SHP77 treated with DMSO at 0.1 percent for 48 hours (cell line): ENCODE data around the gene ZNF282.

Source experiments
- DNase-seq: peaks from one replicate; lab custom pipeline; 2025; lab: John Stamatoyannopoulos, UW

ZNF282 gene

DNA sequence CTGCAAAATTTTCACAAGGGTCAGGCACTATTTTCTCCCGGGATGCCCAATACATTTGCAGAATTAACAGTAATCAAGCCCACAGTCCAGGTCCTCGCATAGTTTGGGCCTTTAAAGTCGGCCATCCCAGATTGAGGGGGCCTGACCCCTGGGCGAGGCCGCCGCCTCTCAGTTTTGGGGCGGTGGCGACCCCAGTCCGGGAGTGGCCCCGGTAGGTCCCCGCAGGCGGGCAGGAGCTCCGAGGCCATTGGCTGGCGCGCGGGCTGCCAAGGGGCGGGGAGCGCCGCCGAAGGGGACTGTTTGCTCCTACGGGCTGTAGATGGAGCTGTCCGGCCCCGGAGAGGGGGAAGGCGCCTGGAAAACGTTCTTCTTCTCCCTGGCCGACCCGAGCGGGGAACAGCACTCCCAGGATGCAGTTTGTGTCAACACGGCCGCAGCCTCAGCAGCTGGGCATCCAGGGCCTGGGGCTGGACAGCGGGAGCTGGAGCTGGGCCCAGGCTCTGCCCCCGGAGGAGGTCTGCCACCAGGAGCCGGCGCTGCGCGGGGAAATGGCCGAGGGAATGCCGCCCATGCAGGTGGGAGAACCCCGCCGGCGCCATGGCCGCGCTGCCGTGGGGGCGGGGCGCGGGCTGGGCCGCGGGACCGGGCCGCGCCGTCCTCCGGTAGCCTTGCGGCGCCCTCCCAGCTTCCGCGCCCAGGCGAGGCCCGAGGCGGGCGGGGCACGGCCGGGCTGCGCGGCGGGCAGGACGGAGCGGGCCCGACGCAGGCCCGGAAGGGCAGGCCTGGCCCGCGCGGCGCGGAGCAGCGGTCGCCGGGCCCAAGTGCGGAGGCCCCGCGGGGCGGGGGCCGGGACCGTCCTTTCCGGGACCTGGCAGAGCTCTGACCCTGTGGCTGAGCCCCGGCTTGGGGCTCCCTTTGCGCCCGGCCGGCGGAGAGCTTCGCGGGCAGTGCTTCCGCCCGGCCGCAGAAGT, at the start of gene ZNF282:
ZNF282 (plus strand) TSS at position 367 of the 971 bp plus-strand sequence; CDS start at position 411, 44 bp downstream.
- DNase-seq: peak; percentile 69

DNA sequence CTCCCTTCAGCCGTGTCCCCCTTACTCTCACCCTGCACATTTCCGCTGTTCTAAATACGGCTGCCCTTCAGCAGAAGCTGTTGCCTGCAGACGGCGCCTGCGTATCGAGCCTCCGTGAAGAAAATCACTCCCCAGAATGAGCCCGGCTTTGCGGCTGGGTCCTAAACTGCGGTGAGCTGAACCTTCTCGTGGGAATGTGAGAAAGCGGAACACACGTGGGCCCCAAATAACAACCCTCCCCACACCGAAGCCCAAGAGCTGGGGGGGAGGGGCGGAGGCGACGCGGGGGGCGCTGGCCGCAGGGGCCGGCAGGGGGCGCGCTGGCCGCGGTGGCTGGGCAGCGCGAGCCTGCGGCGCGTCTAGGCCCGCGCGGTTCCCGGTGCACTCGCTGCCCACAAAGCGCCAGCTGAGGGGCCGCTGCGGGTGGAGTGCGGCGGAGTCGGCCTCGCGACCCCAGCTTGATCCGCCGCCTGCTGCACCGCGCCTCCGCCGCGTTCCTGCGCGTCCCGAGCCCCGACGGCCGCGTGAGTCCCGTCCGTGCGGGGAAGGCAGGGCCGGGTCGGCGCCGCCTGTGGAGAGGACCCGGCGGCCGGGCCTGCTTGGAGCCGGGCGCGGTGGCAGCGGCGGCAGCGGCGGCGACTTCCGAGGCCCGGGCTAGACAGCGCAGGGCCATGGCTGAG, 48.1 kb upstream of the ZNF282 start, which contains the start of gene ZNF398:
ZNF398 (plus strand) TSS at position 382 of the 680 bp plus-strand sequence; CDS start at position 672, 290 bp downstream.
- DNase-seq: peak; percentile 38

DNA sequence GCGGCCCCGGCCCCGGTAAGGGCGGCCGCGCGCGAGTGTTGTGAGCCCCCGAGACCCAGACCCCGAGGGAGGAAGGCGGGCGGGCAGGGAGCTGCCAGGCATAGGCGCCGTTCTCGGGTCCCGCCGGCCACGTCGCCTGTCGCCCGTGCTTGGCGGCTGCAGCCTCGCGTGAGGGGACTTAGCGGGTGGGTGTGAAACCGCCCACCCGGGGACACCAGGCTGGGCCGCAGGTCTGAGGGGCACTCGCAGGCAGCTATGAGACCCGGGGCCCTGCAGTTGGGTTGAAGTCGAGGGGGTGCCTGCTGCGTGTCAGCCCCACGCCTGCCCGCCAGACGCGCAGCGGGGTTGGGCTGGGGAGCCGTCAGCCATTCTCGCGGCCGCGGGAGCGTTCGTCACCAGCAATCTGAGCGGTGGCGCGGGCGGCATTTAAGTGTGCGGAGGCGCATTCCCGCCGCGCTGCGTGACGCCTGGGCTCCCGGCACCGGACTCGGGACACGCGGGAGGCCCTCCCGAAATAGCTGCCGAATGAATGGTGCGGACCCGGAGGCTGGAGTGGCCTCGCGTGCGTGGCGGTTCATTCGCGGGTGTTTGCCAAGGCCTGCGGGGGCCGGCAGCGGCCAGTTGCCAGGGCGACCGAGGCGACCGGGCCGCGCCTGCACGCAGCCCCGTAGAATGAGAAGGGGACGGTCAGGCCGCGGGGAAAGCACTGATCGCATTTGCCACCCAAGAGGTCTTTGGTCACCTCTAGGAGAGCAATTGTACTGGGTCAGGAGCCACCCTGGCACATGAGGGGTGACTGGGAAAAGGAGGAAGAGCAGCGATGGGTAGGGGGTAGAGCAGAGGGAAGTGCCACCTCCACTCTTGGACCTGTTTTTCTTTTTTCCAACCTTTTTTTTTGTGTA, 47.3 kb upstream of the ZNF282 start:
- no peak for DNase-seq

DNA sequence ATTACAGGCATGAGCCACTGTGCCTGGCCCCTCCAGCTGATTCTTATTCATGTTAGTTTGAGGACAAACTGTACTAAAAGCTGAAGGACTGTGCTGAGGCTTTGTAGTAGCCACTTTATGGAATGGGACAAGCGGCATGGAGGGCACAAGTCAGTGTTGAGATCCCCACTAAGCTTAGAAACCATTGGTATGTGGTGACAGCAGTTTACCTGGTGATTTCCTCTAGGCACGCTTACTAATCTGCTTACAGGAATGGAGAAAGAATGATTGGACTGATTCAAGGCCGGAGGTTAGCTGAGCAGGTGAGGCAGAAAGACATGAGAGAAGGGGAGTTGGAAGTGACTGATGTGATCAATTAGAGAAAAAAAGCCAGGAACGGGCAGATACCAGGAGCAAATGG, 44.4 kb upstream of the ZNF282 start:
- DNase-seq: no peak

GRCh38 chr7:149153346-149153745, 42.0 kb upstream of the ZNF282 start:
- no peak for DNase-seq

- DNase-seq: no peak
Observed at GRCh38 chr7:149154056-149154455, 41.3 kb upstream of the ZNF282 start.

GRCh38 chr7:149156898-149157297, 38.4 kb upstream of the ZNF282 start:
- DNase-seq: no peak

DNA sequence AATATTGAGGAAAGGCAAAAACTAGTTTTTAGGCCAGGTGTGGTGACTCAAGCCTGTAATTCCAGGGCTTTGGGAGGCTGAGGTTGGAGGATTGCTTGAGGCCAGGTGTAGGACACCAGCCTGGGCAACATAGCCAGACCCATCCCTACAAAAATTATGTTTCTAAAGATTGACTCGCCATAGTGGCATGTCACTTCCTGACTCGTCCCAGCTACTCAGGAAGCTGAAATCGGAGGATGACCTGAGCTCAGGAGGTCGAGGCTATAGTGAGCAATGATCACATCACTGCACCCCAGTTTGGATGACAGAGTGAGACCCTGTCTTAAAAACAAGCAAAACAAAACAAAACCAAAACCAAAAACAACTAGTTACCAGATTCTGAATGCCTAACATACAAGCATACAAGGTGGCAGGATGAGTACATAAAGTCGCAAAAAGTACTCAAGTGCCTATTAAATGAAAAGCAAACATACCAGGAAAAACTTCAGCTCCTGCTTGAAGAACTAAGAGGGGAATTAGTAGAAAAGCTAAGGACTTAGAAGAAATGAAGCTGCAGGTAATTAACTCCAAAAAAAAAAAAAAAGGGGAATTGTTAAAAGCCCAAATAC, 34.0 kb upstream of the ZNF282 start:
- no peak for DNase-seq

DNA sequence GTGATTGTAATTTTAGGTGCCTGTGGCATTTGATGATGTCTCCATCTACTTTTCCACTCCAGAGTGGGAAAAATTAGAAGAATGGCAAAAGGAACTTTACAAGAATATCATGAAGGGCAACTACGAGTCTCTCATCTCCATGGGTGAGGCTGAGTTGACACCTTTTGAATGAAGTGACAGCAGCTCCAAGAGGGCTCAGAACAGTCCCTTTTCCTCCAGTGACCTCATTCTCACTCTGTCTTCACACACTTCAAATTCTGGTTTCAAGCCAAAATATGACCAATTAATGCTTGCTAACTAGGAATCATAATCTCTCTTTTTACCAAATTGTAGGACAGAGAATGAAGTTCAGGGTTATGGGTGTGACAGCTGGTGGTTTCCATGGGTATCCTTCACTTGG, 29.2 kb upstream of the ZNF282 start:
- no peak for DNase-seq

GRCh38 chr7:149166630-149167352, 28.6 kb upstream of the ZNF282 start:
- no peak for DNase-seq

- no peak for DNase-seq
Observed at GRCh38 chr7:149171892-149172533, 23.3 kb upstream of the ZNF282 start.

DNA sequence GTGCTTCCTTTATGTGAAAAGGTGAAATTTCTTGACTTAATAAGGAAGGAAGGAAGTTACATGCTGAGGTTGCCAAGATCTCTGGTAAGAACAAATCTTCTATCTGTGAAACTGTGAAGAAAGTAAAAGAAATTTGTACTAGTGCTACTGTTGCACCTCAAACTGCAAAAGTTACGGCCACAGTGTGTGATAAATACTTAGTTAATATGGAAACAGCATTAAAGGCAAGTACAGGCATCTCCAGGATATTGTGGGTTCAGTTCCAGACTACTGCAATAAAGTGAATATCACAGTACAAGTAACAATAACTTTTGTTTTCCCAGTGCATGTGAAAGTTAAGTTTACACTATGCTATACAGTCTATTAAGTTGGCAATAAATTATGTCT, 22.8 kb upstream of the ZNF282 start:
- no peak for DNase-seq

GRCh38 chr7:149175150-149175549, 20.2 kb upstream of the ZNF282 start:
- DNase-seq: no peak

DNA sequence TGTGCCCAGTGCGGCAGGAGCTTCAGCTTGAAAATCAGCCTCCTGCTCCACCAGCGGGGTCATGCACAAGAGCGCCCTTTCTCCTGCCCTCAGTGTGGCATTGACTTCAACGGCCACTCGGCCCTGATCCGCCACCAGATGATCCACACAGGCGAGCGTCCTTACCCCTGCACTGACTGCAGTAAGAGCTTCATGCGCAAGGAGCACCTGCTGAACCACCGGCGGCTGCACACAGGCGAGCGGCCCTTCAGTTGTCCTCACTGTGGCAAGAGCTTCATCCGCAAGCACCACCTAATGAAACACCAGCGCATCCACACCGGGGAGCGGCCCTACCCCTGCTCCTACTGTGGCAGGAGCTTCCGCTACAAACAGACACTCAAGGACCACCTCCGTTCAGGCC, 16.1 kb upstream of the ZNF282 start:
- DNase-seq: no peak

- DNase-seq: no peak
Observed at GRCh38 chr7:149180722-149181449, 14.5 kb upstream of the ZNF282 start.

- DNase-seq: no peak
Observed at GRCh38 chr7:149181450-149181790, 13.9 kb upstream of the ZNF282 start.

- DNase-seq: no peak
Observed at GRCh38 chr7:149184274-149184673, 11.1 kb upstream of the ZNF282 start.

DNA sequence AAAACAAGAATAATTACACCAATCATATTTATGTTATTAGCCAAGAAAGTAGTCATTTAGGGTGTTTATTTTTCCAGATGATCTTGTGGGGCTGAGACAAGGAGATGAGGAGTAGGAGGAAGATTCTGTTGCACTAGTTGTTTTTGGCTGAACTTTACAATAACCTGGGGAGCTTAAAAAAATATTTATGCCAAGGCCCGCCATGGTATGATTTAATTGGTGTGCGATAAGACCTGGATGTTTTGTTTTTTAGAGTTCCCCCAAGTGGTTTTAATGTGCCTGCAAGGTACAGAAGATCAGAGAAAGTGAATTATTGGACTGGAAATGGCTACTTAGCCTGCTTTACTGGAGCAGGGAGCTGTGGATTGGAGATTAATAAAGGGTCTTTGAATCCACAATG, 7.1 kb upstream of the ZNF282 start:
- no peak for DNase-seq

DNA sequence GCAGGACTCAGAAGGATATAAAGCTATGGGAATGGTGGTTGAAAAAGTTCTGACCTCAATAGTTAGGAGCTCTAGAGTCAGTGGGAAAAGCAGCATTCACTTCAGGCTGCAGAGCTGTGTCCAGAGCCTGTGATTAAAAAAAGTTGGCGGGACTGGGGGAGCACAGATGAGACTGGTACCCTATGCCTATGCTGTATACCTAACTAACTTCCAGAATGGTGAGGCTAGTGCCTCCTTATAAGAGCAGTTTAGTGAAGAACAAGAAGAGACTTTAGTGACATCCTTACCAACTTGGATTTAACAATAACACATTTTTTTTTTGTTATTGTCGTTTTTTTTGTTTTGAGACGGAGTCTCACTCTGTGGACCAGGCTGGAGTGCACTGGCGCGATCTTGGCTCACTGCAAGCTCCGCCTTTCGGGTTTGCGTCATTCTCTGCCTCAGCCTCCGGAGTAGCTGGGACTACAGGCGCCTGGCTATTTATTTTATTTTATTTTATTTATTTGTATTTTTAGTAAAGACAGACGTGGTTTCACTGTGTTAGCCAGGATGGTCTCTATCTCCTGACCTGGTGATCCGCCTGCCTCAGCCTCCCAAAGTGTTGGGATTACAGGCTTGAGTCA, 6.6 kb upstream of the ZNF282 start:
- no peak for DNase-seq
